GM12801 (cell line): ENCODE results near the gene TMEM151B.

ENCODE experiments used
- TF ChIP-seq, protein P1 (sequence below): IDR thresholded peaks from one replicate; pipeline ENCODE4 v1.5.1; 2011; ENCODE audit warnings: control low read depth; ENCODE audit not compliant: insufficient read length; ENCODE audit errors: extremely low read depth

TMEM151B gene

DNA sequence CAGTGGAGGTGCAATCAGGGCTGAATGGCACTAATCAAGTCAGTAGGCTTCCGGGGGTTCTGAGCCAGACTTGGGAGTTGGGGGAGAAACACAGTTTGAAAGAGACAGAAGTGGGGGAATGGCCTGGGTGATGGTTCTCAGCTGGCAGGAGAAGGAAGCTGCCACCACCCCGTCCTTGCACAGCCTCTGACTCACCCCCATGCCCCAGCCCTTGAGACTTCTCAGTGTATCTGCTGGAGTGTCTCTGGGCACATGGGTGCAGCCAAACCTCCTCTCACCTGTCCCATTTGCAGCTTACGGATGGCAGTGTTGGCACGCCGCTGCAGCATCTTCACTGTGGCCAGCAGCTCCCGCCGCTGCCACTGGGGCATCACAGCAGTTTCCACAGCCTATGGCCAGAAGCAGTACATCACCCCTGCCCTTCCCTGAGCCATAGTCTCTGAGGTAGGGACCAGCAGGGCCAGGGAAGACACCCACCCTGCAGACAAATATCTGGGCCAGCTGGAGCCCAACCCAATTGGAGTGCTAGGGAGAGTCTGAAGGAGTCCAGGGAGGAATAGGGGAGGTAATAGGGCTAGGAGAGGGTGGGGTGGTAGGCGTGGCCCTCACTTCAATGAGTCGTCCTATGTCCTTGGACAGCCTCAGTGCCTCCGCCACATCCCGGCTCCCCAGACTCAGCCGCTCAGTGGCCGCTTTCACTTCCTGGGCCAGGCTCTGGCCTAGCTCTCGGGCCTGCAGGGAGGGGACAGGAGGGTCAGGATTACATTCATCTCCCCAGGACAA is 31.7 kb downstream of the TMEM151B start:
- TF ChIP-seq, protein P1, sequence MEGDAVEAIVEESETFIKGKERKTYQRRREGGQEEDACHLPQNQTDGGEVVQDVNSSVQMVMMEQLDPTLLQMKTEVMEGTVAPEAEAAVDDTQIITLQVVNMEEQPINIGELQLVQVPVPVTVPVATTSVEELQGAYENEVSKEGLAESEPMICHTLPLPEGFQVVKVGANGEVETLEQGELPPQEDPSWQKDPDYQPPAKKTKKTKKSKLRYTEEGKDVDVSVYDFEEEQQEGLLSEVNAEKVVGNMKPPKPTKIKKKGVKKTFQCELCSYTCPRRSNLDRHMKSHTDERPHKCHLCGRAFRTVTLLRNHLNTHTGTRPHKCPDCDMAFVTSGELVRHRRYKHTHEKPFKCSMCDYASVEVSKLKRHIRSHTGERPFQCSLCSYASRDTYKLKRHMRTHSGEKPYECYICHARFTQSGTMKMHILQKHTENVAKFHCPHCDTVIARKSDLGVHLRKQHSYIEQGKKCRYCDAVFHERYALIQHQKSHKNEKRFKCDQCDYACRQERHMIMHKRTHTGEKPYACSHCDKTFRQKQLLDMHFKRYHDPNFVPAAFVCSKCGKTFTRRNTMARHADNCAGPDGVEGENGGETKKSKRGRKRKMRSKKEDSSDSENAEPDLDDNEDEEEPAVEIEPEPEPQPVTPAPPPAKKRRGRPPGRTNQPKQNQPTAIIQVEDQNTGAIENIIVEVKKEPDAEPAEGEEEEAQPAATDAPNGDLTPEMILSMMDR, result no peak

DNA sequence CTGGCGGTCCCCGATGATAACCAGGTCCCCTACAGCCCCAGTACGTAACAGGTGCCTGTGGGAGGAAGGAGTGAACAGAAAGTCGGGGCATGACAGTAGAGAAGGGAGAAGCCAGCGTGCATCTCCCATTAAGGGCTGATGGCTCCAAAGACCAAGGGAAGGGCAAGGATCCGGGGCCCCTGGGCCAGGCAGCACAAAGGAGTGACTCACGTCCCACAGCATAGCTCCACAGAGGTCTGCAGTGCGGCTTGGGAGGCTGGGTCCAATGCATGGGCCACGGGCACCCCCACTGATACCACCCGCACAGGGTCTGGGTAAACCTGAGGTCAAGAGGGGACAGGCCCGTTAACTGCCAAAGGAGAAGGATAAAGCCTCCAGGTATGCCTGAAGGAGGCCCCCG is 32.6 kb downstream of the TMEM151B start:
- TF ChIP-seq, protein P1, result no peak

DNA sequence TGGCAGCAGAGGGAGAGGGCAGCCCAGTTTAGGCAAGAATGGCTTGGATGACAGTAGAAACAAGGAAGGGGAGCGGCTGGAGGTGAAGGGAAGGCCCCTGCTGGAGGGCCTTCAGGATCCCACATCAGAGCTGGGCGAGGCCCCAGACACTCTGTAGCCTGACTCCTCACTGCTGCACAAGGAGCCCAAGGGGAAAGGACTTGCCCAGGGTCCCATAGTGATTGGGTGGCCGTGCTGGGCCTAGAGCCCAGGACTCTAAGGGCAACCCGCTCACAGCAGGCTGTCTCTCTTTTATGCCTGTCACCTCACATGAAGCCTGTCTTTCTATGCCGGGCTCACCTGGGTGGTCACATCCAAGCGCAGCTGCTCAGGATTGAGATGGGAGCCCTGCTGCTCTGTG is 33.6 kb downstream of the TMEM151B start:
- TF ChIP-seq, protein P1, result no peak

DNA sequence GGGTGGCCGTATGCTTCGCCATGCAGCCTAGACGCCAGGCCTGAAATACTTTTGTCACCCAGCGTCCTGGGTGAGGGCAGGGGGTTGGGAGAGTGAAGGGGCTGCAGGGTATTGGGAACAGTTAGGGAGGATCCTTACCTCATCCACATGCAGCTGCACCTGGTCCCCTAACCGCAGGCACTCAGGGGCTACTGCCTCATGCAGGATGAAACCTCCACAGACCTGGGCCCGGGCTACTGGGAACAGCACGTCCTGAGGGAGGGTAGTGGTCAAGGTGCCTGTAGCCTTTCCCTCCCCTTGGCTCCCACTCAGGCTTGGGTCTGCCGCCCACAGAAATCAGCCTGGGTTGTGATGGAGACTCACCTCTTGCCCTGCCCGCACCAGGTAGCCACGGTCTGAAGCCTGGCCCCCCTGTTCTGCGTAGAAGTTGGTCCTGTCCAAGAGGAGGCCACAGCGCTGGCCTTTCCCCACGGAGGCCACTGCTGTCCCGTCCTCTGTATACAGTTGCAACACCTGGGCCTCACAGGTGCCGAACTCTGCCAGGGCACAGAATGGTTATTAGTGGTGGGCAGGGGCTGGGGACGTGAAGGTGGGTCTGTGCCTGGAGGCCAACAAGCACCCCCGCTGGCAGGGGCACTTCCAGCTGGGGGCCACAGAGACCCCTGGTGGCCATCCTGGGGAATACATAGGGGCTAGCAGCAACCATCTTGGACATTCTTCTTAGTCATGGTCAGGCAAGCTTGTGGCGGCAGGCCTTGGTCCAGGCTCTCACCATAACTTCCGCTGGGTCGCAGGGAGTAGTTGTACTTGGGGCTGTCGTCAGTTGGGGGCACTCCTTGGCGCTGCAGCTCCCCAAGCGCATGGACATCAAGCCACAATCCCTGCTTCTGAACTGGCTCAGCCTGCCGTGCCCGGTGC is 34.3 kb downstream of the TMEM151B start:
- TF ChIP-seq, protein P1, result no peak

DNA sequence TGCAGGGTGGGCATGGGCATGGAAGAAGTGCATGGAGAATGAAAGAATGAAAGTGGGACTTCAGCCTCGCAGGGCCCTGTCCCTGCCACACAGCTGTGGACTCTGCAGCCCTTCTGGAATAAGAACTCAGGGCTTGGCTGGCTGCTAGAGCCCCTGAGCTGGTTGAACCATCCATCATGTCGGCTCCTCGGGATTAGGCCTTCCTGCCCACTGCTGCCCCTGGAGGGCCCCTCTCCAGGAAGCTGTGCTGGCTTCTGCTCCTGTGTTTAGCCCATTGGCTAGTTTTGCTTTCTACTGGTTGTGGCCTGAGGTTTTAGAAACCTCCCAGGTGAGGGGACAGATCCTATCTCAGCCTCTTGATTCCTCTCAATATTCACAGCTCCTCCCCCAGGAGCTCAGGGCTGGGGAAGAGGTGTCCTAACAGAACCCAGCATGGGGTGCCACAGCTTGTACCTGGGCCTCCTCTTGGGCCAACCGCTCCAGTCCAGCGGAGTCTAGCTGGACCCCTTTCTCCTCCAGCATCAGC is 35.0 kb downstream of the TMEM151B start:
- TF ChIP-seq, protein P1, result no peak

DNA sequence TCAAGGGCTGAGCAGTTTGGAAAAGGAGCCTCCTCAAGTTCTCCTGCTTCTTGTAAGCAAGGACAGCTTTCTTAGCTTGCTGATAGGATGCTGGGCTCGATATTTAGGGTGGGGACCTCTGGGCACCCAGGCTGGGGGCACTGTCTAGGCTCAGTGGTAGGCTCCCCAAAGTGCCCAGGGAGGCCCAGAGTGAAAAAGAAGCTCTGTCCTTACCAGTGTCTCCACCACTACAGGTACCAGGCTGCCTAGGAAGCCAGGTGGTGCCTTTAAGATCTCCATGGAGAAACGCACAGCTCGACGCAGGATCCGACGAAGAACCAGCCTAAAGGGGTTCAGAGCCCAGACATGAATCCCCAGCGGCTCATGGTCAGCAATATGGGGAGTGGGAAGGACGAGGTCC is 36.5 kb downstream of the TMEM151B start:
- TF ChIP-seq, protein P1, result no peak

DNA sequence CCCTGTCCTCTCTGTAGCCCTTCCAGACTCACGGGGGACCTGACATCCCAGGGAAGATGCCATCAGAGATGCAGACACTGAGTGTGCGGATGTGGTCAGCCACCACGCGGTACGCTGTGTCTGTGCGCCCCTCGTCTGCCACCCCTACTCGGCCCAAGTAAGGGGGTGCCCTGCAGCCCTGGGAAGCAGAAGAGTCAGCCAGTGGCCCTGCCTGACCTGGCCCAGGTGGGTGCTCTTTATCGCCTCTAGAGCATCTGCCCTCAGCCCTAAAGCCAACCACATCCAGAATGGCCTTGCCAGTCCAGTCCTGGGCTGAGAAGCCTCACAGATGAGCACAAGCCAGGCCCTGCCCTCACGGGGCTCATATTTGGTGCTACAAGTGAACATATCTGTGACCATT is 37.0 kb downstream of the TMEM151B start:
- TF ChIP-seq, protein P1, result no peak
